Stimulated activated CD8-positive, alpha-beta memory T cell treated with anti-CD3 and anti-CD28 coated beads, Interleukin-4, amount 100 ng/mL, for 1 hour (primary cell): ENCODE measurements around the gene SNAPC4.

Experiments
- DNase-seq, 2 donors: peaks; one replicate each; pipeline ENCODE4 v3.0.0-alpha.2; 2020; ENCODE audit warnings: low read depth in 2 of 2, low spot score in 1 of 2

Gene SNAPC4

GRCh38 chr9:136400038-136400834 lies at the start of gene SNAPC4:
TSS of gene SNAPC4 (minus strand) at chr9:136400170. CDS start at chr9:136398428, 1,742 bp downstream.
- DNase-seq: peak; percentile 64 to 74

- no peak for DNase-seq
Measured at GRCh38 chr9:136448655-136449054, 48.7 kb upstream of the SNAPC4 start.

- no peak for DNase-seq
Measured at GRCh38 chr9:136447173-136447778, 47.3 kb upstream of the SNAPC4 start.

- DNase-seq: no peak
Measured at GRCh38 chr9:136445799-136446198, 45.8 kb upstream of the SNAPC4 start.

- no peak for DNase-seq
Measured at GRCh38 chr9:136444102-136444501, 44.1 kb upstream of the SNAPC4 start.

- no peak for DNase-seq
Measured at GRCh38 chr9:136443687-136444086, 43.7 kb upstream of the SNAPC4 start.

- no peak for DNase-seq
Measured at GRCh38 chr9:136443087-136443486, 43.1 kb upstream of the SNAPC4 start.

GRCh38 chr9:136442265-136442664 lies 42.3 kb upstream of the SNAPC4 start:
- DNase-seq: no peak

GRCh38 chr9:136441681-136442245 lies 41.8 kb upstream of the SNAPC4 start:
- no peak for DNase-seq

- no peak for DNase-seq
Measured at GRCh38 chr9:136441191-136441680, 41.3 kb upstream of the SNAPC4 start.

- peak; percentile 62 to 66 for DNase-seq
Measured at GRCh38 chr9:136439481-136440408, 39.8 kb upstream of the SNAPC4 start, which contains the start of gene INPP5E. TSS of gene INPP5E (minus strand) at chr9:136439845. CDS start at chr9:136439419, 426 bp downstream.

GRCh38 chr9:136438548-136439480 lies 38.8 kb upstream of the SNAPC4 start:
- peak in 1 of 2 donors; percentile 25 for DNase-seq

GRCh38 chr9:136437839-136438547 lies 38.0 kb upstream of the SNAPC4 start:
- DNase-seq: no peak

- no peak for DNase-seq
Measured at GRCh38 chr9:136437430-136437829, 37.5 kb upstream of the SNAPC4 start.

- no peak for DNase-seq
Measured at GRCh38 chr9:136436055-136436634, 36.2 kb upstream of the SNAPC4 start.

- DNase-seq: no peak
Measured at GRCh38 chr9:136434580-136435169, 34.7 kb upstream of the SNAPC4 start.

- DNase-seq: no peak
Measured at GRCh38 chr9:136433849-136434579, 34.0 kb upstream of the SNAPC4 start.
